Erythroblast (primary cell): ENCODE data around the gene RNF186.

Experiments
- GATA1 ChIP-seq: IDR thresholded peaks from 2 replicates; pipeline ENCODE4 v1.6.1; 2011; ENCODE audit warnings: low read depth, mild to moderate bottlenecking, control low read depth, low read length, moderate library complexity
- POLR2A ChIP-seq: IDR thresholded peaks from 2 replicates; pipeline ENCODE4 v1.6.1; 2011; ENCODE audit warnings: mild to moderate bottlenecking, low read length

DNA sequence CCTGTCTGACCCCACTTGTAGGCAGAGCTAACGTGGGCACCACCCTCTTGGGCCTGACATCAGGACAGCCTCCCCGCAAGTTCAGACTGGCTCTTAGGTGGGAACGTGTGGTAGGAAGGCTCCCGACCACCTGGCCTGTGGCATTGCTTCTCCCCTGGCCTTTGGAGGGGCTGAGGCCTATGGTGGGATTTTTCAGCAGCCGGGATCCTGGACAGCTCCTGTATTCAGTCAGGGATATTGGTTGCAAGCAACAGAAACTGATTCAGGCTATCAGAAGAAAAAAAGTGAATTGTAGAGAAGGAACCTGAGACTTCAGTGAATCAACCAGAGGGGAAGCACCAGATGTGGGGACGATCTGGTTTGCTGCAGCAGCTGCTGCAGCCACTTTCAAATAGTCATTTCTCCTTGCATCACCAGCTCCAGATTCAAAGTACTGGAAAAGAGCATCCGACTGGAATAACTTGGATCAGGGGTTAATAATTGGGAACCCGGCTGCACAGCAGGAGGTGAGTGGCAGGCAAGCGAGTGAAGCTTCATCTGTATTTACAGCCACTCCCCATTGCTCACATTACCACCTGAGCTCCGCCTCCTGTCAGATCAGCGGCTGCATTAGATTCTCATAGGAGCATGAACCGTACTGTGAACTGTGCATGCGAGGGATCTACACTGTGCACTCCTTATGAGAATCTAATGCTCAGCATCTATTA is 5.9 kb downstream of the RNF186 start:
- TF ChIP-seq POLR2A (no peak), GATA1 (no peak)
